ENCODE results near the gene UBN2.
"Not testable (repeated sequence)": the region's sequence is repeated elsewhere in the genome, so short reads cannot be mapped to it uniquely, and the experiment has no call there.

UBN2 gene

GRCh38 chr7:139218173-139218572 lies 12.9 kb upstream of the UBN2 start:
- Histone ChIP-seq H3K9me2 (replicated peaks; ENCODE audit: insufficient read depth, low read length) (no peaks in the 10 kb centered on the region), H3F3A (ENCODE audit: insufficient read depth) (no peaks in the 10 kb centered on the region), H3K4me3 (ENCODE audit: insufficient read depth, low read length, poor library complexity, severe bottlenecking) (no peak overlapping the region), H4K20me1 (ENCODE audit: low read depth, low read length) (no peaks in the 10 kb centered on the region), H3K36me3 (ENCODE audit: low read length) (no peaks in the 10 kb centered on the region), H3K27me3 (ENCODE audit: low read length) (no peaks in the 10 kb centered on the region), H3K27ac (ENCODE audit: low read depth, low read length) (no peak overlapping the region), H3K9ac (ENCODE audit: low read length) (no peak overlapping the region), H3K79me2 (ENCODE audit: insufficient read depth, low read length) (no peaks in the 10 kb centered on the region), H2AFZ (ENCODE audit: low read depth, low read length, severe bottlenecking) (no peak overlapping the region), H3K4me2 (ENCODE audit: low read depth, low read length, poor library complexity, severe bottlenecking) (no peak overlapping the region), H3K9me3 (ENCODE audit: insufficient read depth, low read length) (no peaks in the 10 kb centered on the region)
- no peak for TF ChIP-seq CTCF (IDR thresholded peaks at IDR 0.05; ENCODE audit: insufficient read depth, low read length, poor library complexity, severe bottlenecking)
- no peak for TF ChIP-seq EZH2phosphoT487 (conservative IDR thresholded peaks at IDR 0.05; ENCODE audit: low read length)

- no peaks in the 10 kb centered on the region for H4K20me1 ChIP-seq (ENCODE audit: low read depth, low read length)
- no peaks in the 10 kb centered on the region for H3K36me3 ChIP-seq (ENCODE audit: low read length)
- H3K9me3 ChIP-seq (ENCODE audit: insufficient read depth, low read length): no peaks in the 10 kb centered on the region
- no peak overlapping the region for H2AFZ ChIP-seq (ENCODE audit: low read depth, low read length, severe bottlenecking)
- no peak overlapping the region for H3K4me3 ChIP-seq (ENCODE audit: insufficient read depth, low read length, poor library complexity, severe bottlenecking)
- no peak overlapping the region for H3K27ac ChIP-seq (ENCODE audit: low read depth, low read length)
- TF ChIP-seq EZH2phosphoT487 (conservative IDR thresholded peaks at IDR 0.05; ENCODE audit: low read length): no peak
- TF ChIP-seq CTCF (IDR thresholded peaks at IDR 0.05; ENCODE audit: insufficient read depth, low read length, poor library complexity, severe bottlenecking): no peak
- no peaks in the 10 kb centered on the region for H3F3A ChIP-seq (ENCODE audit: insufficient read depth)
- H3K4me2 ChIP-seq (ENCODE audit: low read depth, low read length, poor library complexity, severe bottlenecking): no peak overlapping the region
- H3K27me3 ChIP-seq (ENCODE audit: low read length): no peaks in the 10 kb centered on the region
- no peak overlapping the region for H3K9ac ChIP-seq (ENCODE audit: low read length)
- no peaks in the 10 kb centered on the region for H3K79me2 ChIP-seq (ENCODE audit: insufficient read depth, low read length)
- H3K9me2 ChIP-seq (replicated peaks; ENCODE audit: insufficient read depth, low read length): no peaks in the 10 kb centered on the region
These were observed 6.8 kb upstream of the UBN2 start for GRCh38 chr7:139224219-139224618.

- H3K27ac ChIP-seq (ENCODE audit: low read depth, low read length); H2AFZ ChIP-seq (ENCODE audit: low read depth, low read length, severe bottlenecking); H3K36me3 ChIP-seq (ENCODE audit: low read length); H3K4me3 ChIP-seq (ENCODE audit: insufficient read depth, low read length, poor library complexity, severe bottlenecking); H4K20me1 ChIP-seq (ENCODE audit: low read depth, low read length); H3K9me2 ChIP-seq (replicated peaks; ENCODE audit: insufficient read depth, low read length); H3F3A ChIP-seq (ENCODE audit: insufficient read depth); H3K4me2 ChIP-seq (ENCODE audit: low read depth, low read length, poor library complexity, severe bottlenecking); H3K79me2 ChIP-seq (ENCODE audit: insufficient read depth, low read length); H3K9ac ChIP-seq (ENCODE audit: low read length); H3K9me3 ChIP-seq (ENCODE audit: insufficient read depth, low read length); H3K27me3 ChIP-seq (ENCODE audit: low read length): not testable (repeated sequence)
These were observed 6.2 kb upstream of the UBN2 start for GRCh38 chr7:139224836-139225235.

- not testable (repeated sequence) for H3K4me2 ChIP-seq (ENCODE audit: low read depth, low read length, poor library complexity, severe bottlenecking)
These were observed 5.5 kb upstream of the UBN2 start for GRCh38 chr7:139225286-139226157.

GRCh38 chr7:139226158-139226515 lies 4.9 kb upstream of the UBN2 start:
- H3K9ac ChIP-seq (ENCODE audit: low read length); H3K27me3 ChIP-seq (ENCODE audit: low read length); H3K9me2 ChIP-seq (replicated peaks; ENCODE audit: insufficient read depth, low read length); H2AFZ ChIP-seq (ENCODE audit: low read depth, low read length, severe bottlenecking); H3K36me3 ChIP-seq (ENCODE audit: low read length); H3K9me3 ChIP-seq (ENCODE audit: insufficient read depth, low read length); H3K4me2 ChIP-seq (ENCODE audit: low read depth, low read length, poor library complexity, severe bottlenecking); H3K27ac ChIP-seq (ENCODE audit: low read depth, low read length); H3K4me3 ChIP-seq (ENCODE audit: insufficient read depth, low read length, poor library complexity, severe bottlenecking); H3K79me2 ChIP-seq (ENCODE audit: insufficient read depth, low read length); H3F3A ChIP-seq (ENCODE audit: insufficient read depth); H4K20me1 ChIP-seq (ENCODE audit: low read depth, low read length): not testable (repeated sequence)

More at GRCh38 chr7:139225286-139226157, 5.5 kb upstream of the UBN2 start:
- H3K4me3 ChIP-seq (ENCODE audit: insufficient read depth, low read length, poor library complexity, severe bottlenecking); H3F3A ChIP-seq (ENCODE audit: insufficient read depth); H3K27ac ChIP-seq (ENCODE audit: low read depth, low read length); H3K79me2 ChIP-seq (ENCODE audit: insufficient read depth, low read length); H3K36me3 ChIP-seq (ENCODE audit: low read length); H3K9ac ChIP-seq (ENCODE audit: low read length); H4K20me1 ChIP-seq (ENCODE audit: low read depth, low read length); H3K9me3 ChIP-seq (ENCODE audit: insufficient read depth, low read length); H2AFZ ChIP-seq (ENCODE audit: low read depth, low read length, severe bottlenecking); H3K27me3 ChIP-seq (ENCODE audit: low read length); H3K9me2 ChIP-seq (replicated peaks; ENCODE audit: insufficient read depth, low read length): not testable (repeated sequence)

GRCh38 chr7:139226988-139227488 lies 4.0 kb upstream of the UBN2 start:
- not testable (repeated sequence) for H3K9me3 ChIP-seq (ENCODE audit: insufficient read depth, low read length); H3K9ac ChIP-seq (ENCODE audit: low read length); H3K27ac ChIP-seq (ENCODE audit: low read depth, low read length); H3K9me2 ChIP-seq (replicated peaks; ENCODE audit: insufficient read depth, low read length); H3K4me3 ChIP-seq (ENCODE audit: insufficient read depth, low read length, poor library complexity, severe bottlenecking); H2AFZ ChIP-seq (ENCODE audit: low read depth, low read length, severe bottlenecking); H4K20me1 ChIP-seq (ENCODE audit: low read depth, low read length); H3K36me3 ChIP-seq (ENCODE audit: low read length); H3K79me2 ChIP-seq (ENCODE audit: insufficient read depth, low read length); H3F3A ChIP-seq (ENCODE audit: insufficient read depth); H3K4me2 ChIP-seq (ENCODE audit: low read depth, low read length, poor library complexity, severe bottlenecking); H3K27me3 ChIP-seq (ENCODE audit: low read length)

Measured in SU-DHL-6 (cell line).